DOHH2 (cell line): Measurements from ENCODE around the gene FAM120A.

Experiments
- H3F3A ChIP-seq: fragments of 200-600 bp; sonication (generic), shearing (Covaris generic); 2 replicates; pipeline ENCODE4 v1.6.0; 2016; ENCODE audit warnings: antibody characterized with exemption, mild to moderate bottlenecking; ENCODE audit not compliant: control insufficient read depth, insufficient read depth
- H3K27ac ChIP-seq: fragments of 200-600 bp; sonication (generic); 2 replicates; pipeline ENCODE4 v1.5.1; 2014; ENCODE audit warnings: low read depth, mild to moderate bottlenecking, low read length, moderate library complexity
- H3K27me3 ChIP-seq: fragments of 200-600 bp; sonication (generic); 2 replicates; pipeline ENCODE4 v1.6.1; 2014; ENCODE audit warnings: mild to moderate bottlenecking, low read length, mixed read lengths; ENCODE audit not compliant: control insufficient read depth
- H3K36me3 ChIP-seq: fragments of 200-600 bp; sonication (generic); 2 replicates; pipeline ENCODE4 v1.6.1; 2014; ENCODE audit warnings: mild to moderate bottlenecking, low read length, moderate library complexity, mixed read lengths; ENCODE audit not compliant: control insufficient read depth
- H3K4me1 ChIP-seq: fragments of 200-600 bp; sonication (generic); 2 replicates; pipeline ENCODE4 v1.6.1; 2014; ENCODE audit warnings: mild to moderate bottlenecking, low read length, mixed read lengths; ENCODE audit not compliant: control insufficient read depth
- H3K4me2 ChIP-seq: fragments of 200-600 bp; sonication (generic); 2 replicates; pipeline ENCODE4 v1.6.0; 2014; ENCODE audit warnings: mild to moderate bottlenecking, low read length, moderate library complexity
- H3K4me3 ChIP-seq: fragments of 200-600 bp; sonication (generic); 2 replicates; pipeline ENCODE4 v1.5.1; 2014; ENCODE audit warnings: mild to moderate bottlenecking, low read length, mixed read lengths
- H3K79me2 ChIP-seq: fragments of 200-600 bp; sonication (generic); 2 replicates; pipeline ENCODE4 v1.6.1; 2014; ENCODE audit warnings: mild to moderate bottlenecking, low read length, mixed read lengths; ENCODE audit not compliant: control insufficient read depth
- H3K9me2 ChIP-seq: fragments of 200-600 bp; sonication (generic); replicated peaks from 2 replicates; pipeline ENCODE4 v1.6.1; 2014; ENCODE audit warnings: mild to moderate bottlenecking, low read length, mixed read lengths; ENCODE audit not compliant: control insufficient read depth
- H3K9me3 ChIP-seq: fragments of 200-600 bp; sonication (generic); 2 replicates; pipeline ENCODE4 v1.6.1; 2014; ENCODE audit warnings: antibody characterized with exemption, low read length, mixed read lengths; ENCODE audit not compliant: control insufficient read depth, insufficient read depth
- H4K20me1 ChIP-seq: fragments of 200-600 bp; sonication (generic); 2 replicates; pipeline ENCODE4 v1.6.0; 2014; ENCODE audit warnings: low read depth, mild to moderate bottlenecking, antibody characterized with exemption, low read length, moderate library complexity; ENCODE audit not compliant: control insufficient read depth, insufficient read depth
- CTCF ChIP-seq: fragments of 200-600 bp; sonication (generic); IDR thresholded peaks from one replicate; pipeline ENCODE4 v1.5.1; 2014; ENCODE audit warnings: antibody characterized with exemption, mild to moderate bottlenecking, low read depth, low read length; ENCODE audit not compliant: poor library complexity, severe bottlenecking
- EZH2phosphoT487 ChIP-seq: fragments of 200-600 bp; sonication (generic); IDR thresholded peaks from 2 replicates; pipeline ENCODE4 v1.6.1; 2017; ENCODE audit warnings: borderline replicate concordance, mild to moderate bottlenecking, antibody characterized with exemption, low read length, moderate library complexity, mixed read lengths

FAM120A gene

GRCh38 chr9:93450945-93451815 lies at the start of gene FAM120A:
Gene FAM120A (plus strand): TSS chr9:93451685. CDS start chr9:93451916, 231 bp downstream.
- Histone ChIP-seq H3K36me3 (peaks cover 82% of the 10 kb centered on the region), H3K4me2 (peak within 1 kb of the TSS; percentile 89), H3K4me1 (peaks cover 36% of the 10 kb centered on the region), H3F3A (peaks cover 17% of the 10 kb centered on the region), H3K9me2 (no peaks in the 10 kb centered on the region), H3K4me3 (peak within 1 kb of the TSS; percentile 94), H3K27me3 (no peaks in the 10 kb centered on the region), H3K79me2 (peaks cover 69% of the 10 kb centered on the region), H3K27ac (peak within 1 kb of the TSS; percentile 77), H4K20me1 (peaks cover 16% of the 10 kb centered on the region), H3K9me3 (no peaks in the 10 kb centered on the region)
- TF ChIP-seq EZH2phosphoT487 = no peak
- TF ChIP-seq CTCF = no peak

- TF ChIP-seq EZH2phosphoT487 = no peak
- TF ChIP-seq CTCF = no peak
- Histone ChIP-seq H4K20me1 (no peaks in the 10 kb centered on the region), H3F3A (no peaks in the 10 kb centered on the region), H3K4me2 (no peak overlapping the region), H3K27me3 (no peaks in the 10 kb centered on the region), H3K9me3 (no peaks in the 10 kb centered on the region), H3K9me2 (no peaks in the 10 kb centered on the region), H3K79me2 (no peaks in the 10 kb centered on the region), H3K27ac (no peak overlapping the region), H3K4me3 (no peak overlapping the region), H3K4me1 (no peaks in the 10 kb centered on the region), H3K36me3 (no peaks in the 10 kb centered on the region)
These were observed 45.1 kb upstream of the FAM120A start for GRCh38 chr9:93406371-93406770.

GRCh38 chr9:93413530-93413929 lies 38.0 kb upstream of the FAM120A start:
- Histone ChIP-seq H3K36me3 (no peaks in the 10 kb centered on the region), H3K9me2 (no peaks in the 10 kb centered on the region), H3F3A (no peaks in the 10 kb centered on the region), H3K27ac (no peak overlapping the region), H4K20me1 (no peaks in the 10 kb centered on the region), H3K27me3 (no peaks in the 10 kb centered on the region), H3K9me3 (no peaks in the 10 kb centered on the region), H3K4me2 (no peak overlapping the region), H3K4me1 (no peaks in the 10 kb centered on the region), H3K79me2 (no peaks in the 10 kb centered on the region), H3K4me3 (no peak overlapping the region)
- TF ChIP-seq CTCF (no peak), EZH2phosphoT487 (no peak)
